PC-9 (cell line): ENCODE results near the gene ZDHHC11B. TPM values are rescaled to one million over a fixed set of nuclear protein-coding genes. Genes with fewer than 3 reads are reported as not detected.
A peak's percentile ranks its signal among the peaks of the same experiment; 100 is the strongest.

Source experiments
- BruUV-seq: library from RNA; stranded (reverse); fragments of 400-500 nt; replicated peaks from 2 replicates; lab custom pipeline; 2021; lab: Mats Ljungman, UMichigan
- CTCF ChIA-PET: fragments of 300-600 bp; sonication (Branson Sonifier 250); formaldehyde crosslinking; loops from one replicate; lab custom pipeline; 2022; ENCODE audit warnings: antibody characterized with exemption; lab: Charles Lee
- POLR2A ChIA-PET: fragments of 300-600 bp; sonication (Branson Sonifier 250); formaldehyde crosslinking; loops from one replicate; lab custom pipeline; 2022; ENCODE audit warnings: antibody characterized with exemption; ENCODE audit not compliant: unreplicated experiment; lab: Charles Lee
- DNase-seq, 2 experiments: peaks; one replicate each; pipeline versions ENCODE4 v3.0.0 to v3.0.0-alpha.2; 2015 to 2022; ENCODE audit warnings: mixed read lengths in 1 of 2
- H2AFZ ChIP-seq: fragments of 200-600 bp; sonication (generic); 2 replicates; pipeline ENCODE4 v1.8.1; 2017; ENCODE audit warnings: antibody characterized with exemption
- H3F3A ChIP-seq: fragments of 200-600 bp; sonication (generic); 2 replicates; pipeline ENCODE4 v1.8.1; 2017; ENCODE audit warnings: antibody characterized with exemption, mild to moderate bottlenecking, low read depth; ENCODE audit not compliant: insufficient read depth
- H3K27ac ChIP-seq: fragments of 200-600 bp; sonication (generic); 2 replicates; pipeline ENCODE4 v1.6.1; 2016; ENCODE audit warnings: mixed run types
- H3K27me3 ChIP-seq: fragments of 200-600 bp; sonication (generic); 2 replicates; pipeline ENCODE4 v1.6.1; 2016; ENCODE audit warnings: low read depth, mixed run types; ENCODE audit not compliant: insufficient read depth
- H3K36me3 ChIP-seq: fragments of 200-600 bp; sonication (generic); 2 replicates; pipeline ENCODE4 v1.6.1; 2016; ENCODE audit warnings: low read depth, mixed run types
- H3K4me1 ChIP-seq: fragments of 200-600 bp; sonication (generic); replicated peaks from 2 replicates; pipeline ENCODE4 v1.6.1; 2016; ENCODE audit warnings: mixed run types; ENCODE audit not compliant: insufficient read depth
- H3K4me2 ChIP-seq: fragments of 200-600 bp; sonication (generic); 2 replicates; pipeline ENCODE4 v1.6.1; 2017; ENCODE audit warnings: mixed run types
- H3K4me3 ChIP-seq: fragments of 200-600 bp; sonication (generic); 2 replicates; pipeline ENCODE4 v1.6.1; 2016; ENCODE audit warnings: mixed run types
- H3K79me2 ChIP-seq: fragments of 200-600 bp; sonication (generic); 2 replicates; pipeline ENCODE4 v1.6.1; 2017; ENCODE audit warnings: low read depth, mixed run types
- H3K9me2 ChIP-seq: fragments of 200-600 bp; sonication (generic); 2 replicates; pipeline ENCODE4 v1.8.1; 2017; ENCODE audit warnings: mild to moderate bottlenecking; ENCODE audit not compliant: insufficient read depth
- H3K9me3 ChIP-seq: fragments of 200-600 bp; sonication (generic); 2 replicates; pipeline ENCODE4 v1.8.1; 2016; ENCODE audit warnings: low read depth; ENCODE audit not compliant: insufficient read depth
- H4K20me1 ChIP-seq: fragments of 200-600 bp; sonication (generic); 2 replicates; pipeline ENCODE4 v1.8.1; 2017; ENCODE audit not compliant: insufficient read depth
- CTCF ChIP-seq: fragments of 200-600 bp; sonication (generic); conservative IDR thresholded peaks from 2 replicates; pipeline ENCODE4 v1.6.1; 2017; ENCODE audit warnings: mixed run types, antibody characterized with exemption, mild to moderate bottlenecking, moderate library complexity
- EZH2 ChIP-seq: fragments of 200-600 bp; sonication (generic); IDR thresholded peaks from 2 replicates; pipeline ENCODE4 v1.8.0; 2017; ENCODE audit warnings: antibody characterized with exemption, low read depth
- intact Hi-C: fragments of 100-400 bp; cut with micrococcal nuclease; formaldehyde crosslinking; loops from one replicate; pipeline ENCODE4 v1.10.0; 2022; ENCODE audit not compliant: unreplicated experiment
- total RNA-seq: library from RNA; stranded (reverse); gene quantifications from 2 replicates; pipeline ENCODE4 v1.2.3, GENCODE V29; 2021

Gene ZDHHC11B
- total RNA-seq, 1 experiment from 2014 or later = 0.41 TPM

GRCh38 chr5:759781-760362 is 24.7 kb downstream of the ZDHHC11B start:
- TF ChIP-seq EZH2 (no peak), CTCF (no peak)
- no peak overlapping the region for H3K27ac ChIP-seq

GRCh38 chr5:759111-759751 is 25.3 kb downstream of the ZDHHC11B start:
- CTCF ChIA-PET = no interaction called here
- Histone ChIP-seq H3K36me3 (no peaks in the 10 kb centered on the region), H3K4me2 (peak overlapping the region; percentile 39), H3K9me3 (no peaks in the 10 kb centered on the region), H3K79me2 (no peaks in the 10 kb centered on the region), H3K4me1 (0 out of 2 replicates have a peak, but pooled peaks cover 4% of the 10 kb centered on the region), H3K4me3 (no peak overlapping the region), H3K27ac (no peak overlapping the region), H3F3A (no peaks in the 10 kb centered on the region), H4K20me1 (no peaks in the 10 kb centered on the region), H3K27me3 (peaks cover 80% of the 10 kb centered on the region), H3K9me2 (no peaks in the 10 kb centered on the region), H2AFZ (no peak overlapping the region)
- TF ChIP-seq EZH2 (no peak), CTCF (no peak)
- POLR2A ChIA-PET = no interaction called here
- intact Hi-C loops = loop anchor here (2.0 kb wide), 2 partner anchors 26 to 86 kb away; partner anchors contain the start of gene ZDHHC11B
- DNase-seq = peak; percentile 85 to 91
- no TSS peak for BruUV-seq

More at GRCh38 chr5:759781-760362, 24.7 kb downstream of the ZDHHC11B start:
- no peak for DNase-seq
- BruUV-seq = no TSS peak
- Histone ChIP-seq H2AFZ (no peak overlapping the region), H4K20me1 (no peaks in the 10 kb centered on the region), H3K79me2 (no peaks in the 10 kb centered on the region), H3K4me1 (0 out of 2 replicates have a peak, but pooled peaks cover 4% of the 10 kb centered on the region), H3K27me3 (peaks cover 84% of the 10 kb centered on the region), H3K9me3 (no peaks in the 10 kb centered on the region), H3K36me3 (no peaks in the 10 kb centered on the region), H3K4me2 (no peak overlapping the region), H3K9me2 (no peaks in the 10 kb centered on the region), H3K4me3 (no peak overlapping the region), H3F3A (no peaks in the 10 kb centered on the region)
- CTCF ChIA-PET = no interaction called here
- POLR2A ChIA-PET = no interaction called here
- intact Hi-C loops = loop anchor here (2.0 kb wide), 2 partner anchors 25 to 87 kb away; partner anchors contain the start of gene ZDHHC11B

- peak overlapping the region; percentile 39 for H3K4me2 ChIP-seq
- CTCF ChIA-PET = no interaction called here
Measured at GRCh38 chr5:758698-759053, 25.9 kb downstream of the ZDHHC11B start.

More at GRCh38 chr5:758698-759053, 25.9 kb downstream of the ZDHHC11B start:
- Histone ChIP-seq H3K4me3 (no peak overlapping the region), H3K9me3 (no peaks in the 10 kb centered on the region), H3K4me1 (0 out of 2 replicates have a peak, but pooled peaks cover 4% of the 10 kb centered on the region), H3K9me2 (no peaks in the 10 kb centered on the region), H3K27ac (no peak overlapping the region), H4K20me1 (no peaks in the 10 kb centered on the region), H3K79me2 (no peaks in the 10 kb centered on the region), H2AFZ (no peak overlapping the region), H3F3A (no peaks in the 10 kb centered on the region), H3K36me3 (no peaks in the 10 kb centered on the region), H3K27me3 (peaks cover 74% of the 10 kb centered on the region)
- no peak for DNase-seq
- BruUV-seq = TSS peak; percentile 69
- intact Hi-C loops = loop anchor here (2.0 kb wide), 2 partner anchors 26 to 86 kb away; partner anchors contain the start of gene ZDHHC11B
- TF ChIP-seq EZH2 = no peak
- TF ChIP-seq CTCF = no peak
- POLR2A ChIA-PET = no interaction called here
